WERI-Rb-1 (cell line): ENCODE results near the gene CCDC7.
"Not testable (repeated sequence)": the region's sequence is repeated elsewhere in the genome, so short reads cannot be mapped to it uniquely, and the experiment has no call there.

Experiments used
- DNase-seq: peaks from one replicate; pipeline ENCODE4 v3.0.0-alpha.2; 2020
- H3K27ac ChIP-seq: fragments of 250-450 bp; sonication (Bioruptor Pico); 2 replicates; pipeline ENCODE4 v1.5.1; 2020; ENCODE audit warnings: mild to moderate bottlenecking, moderate library complexity
- H3K27me3 ChIP-seq: fragments of 250-450 bp; sonication (Bioruptor Pico); 2 replicates; pipeline ENCODE4 v1.5.1; 2021; ENCODE audit warnings: mild to moderate bottlenecking, low read depth, moderate library complexity; ENCODE audit not compliant: insufficient read depth, severe bottlenecking
- H3K36me3 ChIP-seq: fragments of 250-450 bp; sonication (Bioruptor Pico); 2 replicates; pipeline ENCODE4 v1.5.1; 2020; ENCODE audit warnings: mild to moderate bottlenecking, moderate library complexity
- H3K4me3 ChIP-seq: 2 replicates; pipeline ENCODE4 v1.5.1; 2011; ENCODE audit warnings: low read depth, mild to moderate bottlenecking, control low read depth, low read length
- H3K9me3 ChIP-seq: fragments of 250-450 bp; sonication (Bioruptor Pico); 2 replicates; pipeline ENCODE4 v1.5.1; 2021; ENCODE audit warnings: mild to moderate bottlenecking, moderate library complexity; ENCODE audit not compliant: severe bottlenecking
- CTCF ChIP-seq: IDR thresholded peaks from 2 replicates; pipeline ENCODE4 v1.5.1; 2011; ENCODE audit warnings: low read depth, mild to moderate bottlenecking, control low read depth, inconsistent platforms, low read length

The CCDC7 gene

GRCh38 chr10:32489901-32490300, 44.0 kb downstream of the CCDC7 start:
- H3K36me3 ChIP-seq, result no peaks in the 10 kb centered on the region
- no peak overlapping the region for H3K27ac ChIP-seq
- no peaks in the 10 kb centered on the region for H3K27me3 ChIP-seq
- H3K4me3 ChIP-seq, result no peak overlapping the region
- no peak for DNase-seq
- TF ChIP-seq CTCF, result no peak
- no peaks in the 10 kb centered on the region for H3K9me3 ChIP-seq

GRCh38 chr10:32494562-32494961, 48.6 kb downstream of the CCDC7 start:
- H3K36me3 ChIP-seq, H3K9me3 ChIP-seq, H3K27me3 ChIP-seq, H3K4me3 ChIP-seq, DNase-seq, H3K27ac ChIP-seq: not testable (repeated sequence)

- not testable (repeated sequence) for H3K4me3 ChIP-seq, H3K36me3 ChIP-seq, H3K27me3 ChIP-seq, DNase-seq, H3K27ac ChIP-seq, H3K9me3 ChIP-seq
Measured at GRCh38 chr10:32500136-32500535, 54.2 kb downstream of the CCDC7 start.

GRCh38 chr10:32501906-32502305, 56.0 kb downstream of the CCDC7 start:
- no peak for TF ChIP-seq CTCF
- Histone ChIP-seq H3K4me3 (no peak overlapping the region), H3K27ac (no peak overlapping the region), H3K36me3 (no peaks in the 10 kb centered on the region), H3K9me3 (no peaks in the 10 kb centered on the region), H3K27me3 (no peaks in the 10 kb centered on the region)
- no peak for DNase-seq

- H3K36me3 ChIP-seq, H3K4me3 ChIP-seq, H3K27me3 ChIP-seq, DNase-seq, H3K27ac ChIP-seq, H3K9me3 ChIP-seq: not testable (repeated sequence)
Measured at GRCh38 chr10:32505762-32506420, 60.0 kb downstream of the CCDC7 start.

GRCh38 chr10:32511599-32511998, 65.7 kb downstream of the CCDC7 start:
- no peak overlapping the region for H3K27ac ChIP-seq
- no peak overlapping the region for H3K4me3 ChIP-seq
- H3K9me3 ChIP-seq, result no peaks in the 10 kb centered on the region
- H3K27me3 ChIP-seq, result no peaks in the 10 kb centered on the region
- no peak for DNase-seq
- H3K36me3 ChIP-seq, result no peaks in the 10 kb centered on the region
- no peak for TF ChIP-seq CTCF

- no peak for DNase-seq
- no peak overlapping the region for H3K27ac ChIP-seq
- no peaks in the 10 kb centered on the region for H3K36me3 ChIP-seq
- TF ChIP-seq CTCF, result no peak
- no peak overlapping the region for H3K4me3 ChIP-seq
- no peaks in the 10 kb centered on the region for H3K9me3 ChIP-seq
- H3K27me3 ChIP-seq, result no peaks in the 10 kb centered on the region
Measured at GRCh38 chr10:32516567-32517495, 70.9 kb downstream of the CCDC7 start.
